Activated T-cell treated with anti-CD3 and anti-CD28 coated beads, Interleukin-2, amount 50 U/mL, for 72 hours (primary cell): ENCODE results near the gene ZBTB43. TPM values are rescaled to one million over a fixed set of nuclear protein-coding genes. Genes with fewer than 3 reads are reported as not detected.
A peak's percentile ranks its signal among the peaks of the same experiment; 100 is the strongest.
"Not testable (repeated sequence)": the region's sequence is repeated elsewhere in the genome, so short reads cannot be mapped to it uniquely, and the experiment has no call there.

Experiments used
- ATAC-seq, 2 donors: fragments of 150-1000 bp; cut with Tn5 transposase; replicated peaks in 1 of 2; 2 replicates each; pipeline ENCODE4 v1.10.0; 2021; ENCODE audit warnings: moderate library complexity in 2 of 2, mild to moderate bottlenecking in 1 of 2
- DNase-seq, 2 donors: peaks; one replicate each; pipeline ENCODE4 v3.0.0; 2021 to 2022; ENCODE audit warnings: mixed read lengths in 1 of 2
- H3K27ac Mint-ChIP-seq: one replicate; pipeline ENCODE4 v1.8.0; 2022; ENCODE audit warnings: mild to moderate bottlenecking, moderate library complexity, mixed read lengths
- H3K27me3 Mint-ChIP-seq: one replicate; pipeline ENCODE4 v1.8.0; 2022; ENCODE audit warnings: low read depth, mixed read lengths
- H3K36me3 Mint-ChIP-seq, 2 donors: one replicate each; pipeline ENCODE4 v1.8.0; 2022; ENCODE audit warnings: mixed read lengths in 2 of 2, mild to moderate bottlenecking in 1 of 2; ENCODE audit not compliant: insufficient read depth in 2 of 2
- H3K4me1 Mint-ChIP-seq: one replicate; pipeline ENCODE4 v1.8.0; 2022; ENCODE audit warnings: low read depth, mixed read lengths
- H3K4me3 Mint-ChIP-seq, 2 donors: one replicate each; pipeline ENCODE4 v1.8.0; 2022; ENCODE audit warnings: mild to moderate bottlenecking in 2 of 2, mixed read lengths in 2 of 2, moderate library complexity in 2 of 2
- H3K9me3 Mint-ChIP-seq, 2 donors: one replicate each; pipeline ENCODE4 v1.8.0; 2022; ENCODE audit warnings: mixed read lengths in 2 of 2
- total RNA-seq, 2 donors: library from RNA; stranded (reverse); gene quantifications; one replicate each; pipeline ENCODE4 v1.2.3, GENCODE V29; 2022

ZBTB43 gene, protein sequence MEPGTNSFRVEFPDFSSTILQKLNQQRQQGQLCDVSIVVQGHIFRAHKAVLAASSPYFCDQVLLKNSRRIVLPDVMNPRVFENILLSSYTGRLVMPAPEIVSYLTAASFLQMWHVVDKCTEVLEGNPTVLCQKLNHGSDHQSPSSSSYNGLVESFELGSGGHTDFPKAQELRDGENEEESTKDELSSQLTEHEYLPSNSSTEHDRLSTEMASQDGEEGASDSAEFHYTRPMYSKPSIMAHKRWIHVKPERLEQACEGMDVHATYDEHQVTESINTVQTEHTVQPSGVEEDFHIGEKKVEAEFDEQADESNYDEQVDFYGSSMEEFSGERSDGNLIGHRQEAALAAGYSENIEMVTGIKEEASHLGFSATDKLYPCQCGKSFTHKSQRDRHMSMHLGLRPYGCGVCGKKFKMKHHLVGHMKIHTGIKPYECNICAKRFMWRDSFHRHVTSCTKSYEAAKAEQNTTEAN
- 10 to 100 TPM; 30.2 to 66.2 TPM for total RNA-seq

DNA sequence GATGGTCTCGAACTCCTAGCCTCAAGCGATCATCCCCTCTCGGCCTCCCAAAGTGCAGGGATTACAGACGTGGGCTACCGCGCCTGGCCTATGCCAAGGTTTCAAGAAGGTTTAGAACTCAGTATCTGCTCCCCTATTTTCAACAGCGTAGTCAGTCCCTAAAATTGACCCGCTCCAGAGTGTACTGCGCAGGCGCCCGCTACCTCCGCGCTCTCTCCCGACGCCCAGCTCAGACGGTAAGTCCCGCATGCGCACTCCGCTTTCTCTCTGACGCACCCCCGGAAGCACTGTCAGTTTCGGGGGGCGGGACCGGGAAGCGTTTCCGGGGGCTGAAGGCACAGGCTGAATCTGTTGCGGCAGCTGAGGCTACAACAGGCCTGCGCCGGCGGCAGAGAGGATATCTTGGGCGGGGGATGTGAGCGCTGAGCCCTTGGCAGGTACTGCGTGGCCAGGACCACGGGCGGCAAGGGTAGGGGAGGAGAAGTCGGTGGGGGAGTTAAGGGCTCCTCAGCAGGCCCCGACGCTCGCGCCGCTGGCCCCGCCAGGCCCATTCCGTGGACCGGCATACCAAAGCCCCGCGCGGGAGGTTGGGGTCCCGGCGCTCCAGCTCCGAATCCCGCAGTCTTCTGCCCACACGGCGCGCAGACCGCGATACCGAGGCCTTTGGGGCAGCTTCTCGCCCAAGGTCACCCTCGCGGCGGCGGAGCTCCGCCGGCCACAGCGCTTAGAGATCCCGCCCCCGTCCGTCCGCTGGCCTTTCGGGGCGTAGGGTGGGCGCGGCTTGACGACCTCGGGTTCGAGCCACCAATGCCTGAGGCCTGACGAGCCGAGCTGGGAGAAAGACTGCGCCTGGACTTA is at the start of gene ZBTB43:
ZBTB43 (plus strand) TSS at position 345 of the 858 bp plus-strand sequence. CDS start 27,470 bp downstream, outside the sequence.
- peak within 1 kb of the TSS; percentile 87 for H3K27ac Mint-ChIP-seq
- H3K36me3 Mint-ChIP-seq = peaks cover 6 to 7% of the 10 kb centered on the region in 2 donors
- ATAC-seq = peak; percentile 82 to 83
- peaks cover 0 to 3% of the 10 kb centered on the region in 2 donors for H3K9me3 Mint-ChIP-seq
- no peaks in the 10 kb centered on the region for H3K27me3 Mint-ChIP-seq
- peak within 1 kb of the TSS; percentile 83 to 89 for H3K4me3 Mint-ChIP-seq
- H3K4me1 Mint-ChIP-seq = peaks cover 32% of the 10 kb centered on the region
- DNase-seq = peak; percentile 99

DNA sequence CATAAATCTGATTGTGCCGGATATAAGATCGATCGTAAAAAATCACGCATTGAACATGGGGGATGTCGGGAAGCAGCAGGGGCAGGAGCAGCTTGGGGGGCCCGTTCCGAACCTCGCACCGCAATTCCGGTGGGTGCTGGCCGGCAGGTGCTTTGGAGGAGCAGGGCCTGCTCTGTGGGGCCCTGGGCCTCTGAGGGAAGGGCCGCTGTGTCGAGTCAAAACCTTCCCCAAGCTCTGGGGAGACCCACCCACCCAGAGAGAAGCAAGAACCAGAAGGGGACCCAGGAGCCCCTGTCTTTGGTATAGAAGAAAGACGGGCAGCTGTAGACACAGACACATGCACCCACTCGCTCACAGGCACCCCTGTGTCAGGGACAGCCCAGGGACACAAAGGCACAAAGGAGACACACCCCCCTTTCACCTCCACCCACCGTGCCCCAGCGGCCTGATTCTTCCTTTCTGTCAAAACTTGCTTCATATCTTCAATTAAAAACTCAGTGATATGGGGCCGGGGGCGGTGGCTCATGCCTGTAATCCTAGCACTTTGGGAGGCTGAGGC is 49.4 kb upstream of the ZBTB43 start:
- no peaks in the 10 kb centered on the region for H3K9me3 Mint-ChIP-seq
- no peak overlapping the region for H3K4me3 Mint-ChIP-seq
- ATAC-seq = no peak
- DNase-seq = no peak
- no peaks in the 10 kb centered on the region for H3K36me3 Mint-ChIP-seq
- peaks cover 6% of the 10 kb centered on the region for H3K27me3 Mint-ChIP-seq
- H3K4me1 Mint-ChIP-seq = no peaks in the 10 kb centered on the region
- H3K27ac Mint-ChIP-seq = no peak overlapping the region

DNA sequence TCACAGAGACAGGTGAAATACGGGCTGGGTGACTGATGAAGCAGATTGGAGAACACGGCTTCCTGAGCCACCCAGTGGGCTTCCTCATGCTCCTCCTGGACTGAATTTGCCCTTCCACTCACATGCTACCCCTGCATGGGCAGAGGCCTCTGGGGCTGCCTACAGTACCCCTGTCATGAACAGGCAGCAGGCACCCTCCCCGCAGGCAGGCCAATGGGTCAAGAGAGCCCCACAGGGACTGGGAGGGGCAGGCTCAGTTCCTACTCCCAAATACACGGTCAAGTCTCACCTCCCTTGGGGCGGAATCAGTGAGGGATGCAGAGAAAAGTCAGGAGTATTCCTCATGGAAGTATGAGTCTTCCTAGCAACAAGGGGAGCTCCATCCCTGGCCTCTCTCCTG is 48.6 kb upstream of the ZBTB43 start:
- Mint-ChIP-seq H3K4me3 (no peak overlapping the region), H3K27ac (no peak overlapping the region), H3K9me3 (no peaks in the 10 kb centered on the region), H3K4me1 (no peaks in the 10 kb centered on the region), H3K27me3 (no peaks in the 10 kb centered on the region), H3K36me3 (no peaks in the 10 kb centered on the region)
- no peak for DNase-seq
- no peak for ATAC-seq

DNA sequence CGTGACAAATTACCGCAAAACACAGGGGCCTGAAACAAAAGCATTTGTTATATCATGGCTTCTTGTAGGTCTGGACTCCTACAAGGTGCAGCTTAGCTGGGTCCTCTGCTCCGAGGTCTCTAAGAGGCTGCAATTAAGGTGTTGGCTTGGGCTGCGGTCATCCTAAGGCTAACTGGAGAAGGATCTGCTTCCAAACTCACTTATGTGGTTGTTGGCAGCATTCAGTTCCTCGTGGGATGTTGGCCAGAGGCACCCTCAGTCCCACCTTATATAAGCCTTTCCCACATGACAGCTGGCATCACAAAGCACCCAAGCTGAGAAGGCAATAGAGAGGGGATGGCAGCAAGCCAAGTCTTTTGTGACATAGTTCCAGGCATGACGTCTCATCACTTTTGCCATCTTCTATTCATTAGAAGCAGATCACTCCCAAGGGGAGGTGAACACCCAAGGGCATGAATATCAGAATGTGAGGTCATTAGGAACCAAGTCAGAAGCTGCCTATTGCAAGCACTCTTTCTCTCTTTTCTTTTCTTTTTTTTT is 47.9 kb upstream of the ZBTB43 start:
- Mint-ChIP-seq H3K9me3 (no peaks in the 10 kb centered on the region), H3K36me3 (no peaks in the 10 kb centered on the region), H3K4me1 (no peaks in the 10 kb centered on the region), H3K4me3 (no peak overlapping the region), H3K27ac (no peak overlapping the region), H3K27me3 (no peaks in the 10 kb centered on the region)
- no peak for ATAC-seq
- DNase-seq = no peak

DNA sequence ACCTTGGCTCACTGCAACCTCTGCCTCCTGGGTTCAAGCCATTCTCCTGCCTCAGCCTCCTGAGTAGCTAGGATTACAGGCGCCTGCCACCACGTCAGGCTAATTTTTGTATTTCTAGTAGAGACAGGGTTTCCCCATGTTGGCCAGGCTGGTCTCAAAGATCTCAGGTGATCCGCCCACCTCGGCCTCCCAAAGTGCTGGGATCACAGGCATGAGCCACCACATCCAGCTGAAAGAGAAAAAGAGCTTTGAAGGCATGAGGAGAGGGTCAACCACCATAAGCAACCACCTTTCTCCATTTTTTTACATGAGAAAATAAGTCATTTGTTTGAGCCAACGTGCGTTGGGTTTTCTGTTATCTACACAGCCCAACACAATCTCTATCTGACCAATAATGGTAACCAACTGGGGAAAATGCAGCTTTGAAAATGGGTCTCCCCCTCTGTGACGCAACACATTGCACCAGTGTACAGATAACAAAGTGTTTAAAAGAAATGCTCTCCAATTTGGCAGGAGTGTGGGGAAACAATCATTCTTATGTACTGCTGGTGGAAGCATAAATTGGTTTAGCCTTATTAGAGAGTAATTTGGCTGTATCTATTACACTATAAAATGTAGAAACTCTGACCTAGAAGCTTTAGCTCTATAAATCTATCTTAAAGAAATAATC is 45.8 kb upstream of the ZBTB43 start:
- Mint-ChIP-seq H3K4me3 (no peak overlapping the region), H3K27ac (no peak overlapping the region), H3K9me3 (no peaks in the 10 kb centered on the region), H3K4me1 (no peaks in the 10 kb centered on the region), H3K36me3 (no peaks in the 10 kb centered on the region), H3K27me3 (no peaks in the 10 kb centered on the region)
- no peak for DNase-seq
- ATAC-seq = no peak

DNA sequence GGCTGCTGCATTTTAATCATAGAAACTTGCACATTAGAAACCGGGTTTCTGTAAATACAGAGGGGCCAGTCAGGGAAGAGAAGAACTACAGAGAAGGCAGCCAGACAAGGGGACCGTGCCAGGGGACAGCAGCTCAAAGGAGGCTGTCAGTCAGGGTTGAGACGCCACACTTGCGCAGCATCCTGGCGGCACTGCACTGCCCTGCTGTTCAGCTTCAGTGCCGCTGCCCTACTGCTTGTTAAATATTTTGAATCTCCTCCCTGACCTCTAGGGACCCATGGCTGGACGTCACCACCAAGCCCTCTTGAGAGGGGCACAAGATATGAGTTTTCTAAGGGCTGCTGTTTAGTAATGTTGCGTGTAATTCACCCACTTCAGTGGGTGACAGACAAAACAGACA is 43.6 kb upstream of the ZBTB43 start:
- no peaks in the 10 kb centered on the region for H3K9me3 Mint-ChIP-seq
- H3K4me3 Mint-ChIP-seq = no peak overlapping the region
- no peaks in the 10 kb centered on the region for H3K4me1 Mint-ChIP-seq
- DNase-seq (no peak), ATAC-seq (no peak)
- H3K27ac Mint-ChIP-seq = no peak overlapping the region
- H3K27me3 Mint-ChIP-seq = no peaks in the 10 kb centered on the region
- H3K36me3 Mint-ChIP-seq = no peaks in the 10 kb centered on the region

DNA sequence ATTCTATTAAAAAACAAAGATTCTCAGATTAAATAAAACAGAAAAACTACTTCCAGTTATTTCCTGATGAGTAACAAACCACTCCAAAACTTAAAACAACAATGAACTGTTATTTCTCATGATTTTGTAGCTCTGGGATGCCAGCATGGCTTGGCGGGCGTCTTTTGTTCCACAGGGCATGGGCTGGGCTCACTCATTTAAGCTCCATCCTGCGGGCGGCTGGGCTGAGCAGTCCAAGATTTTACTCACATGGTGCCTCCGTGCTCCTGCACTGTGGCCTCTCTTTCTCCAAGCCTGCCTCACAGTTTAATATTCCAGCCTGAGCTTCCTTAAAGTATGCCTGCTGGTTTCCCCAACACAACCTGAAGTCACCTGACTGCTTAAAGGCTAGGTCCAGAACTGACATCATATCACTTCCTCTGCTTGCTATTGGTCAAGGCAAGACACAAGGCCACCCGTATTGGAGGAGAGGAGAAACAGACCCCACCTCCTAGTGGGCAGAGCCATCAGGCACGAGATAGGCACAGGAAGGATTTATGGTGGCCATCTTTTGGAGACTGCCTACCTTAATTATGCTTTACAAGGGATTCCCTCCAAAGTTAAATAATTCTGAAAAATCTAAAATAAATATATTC is 41.6 kb upstream of the ZBTB43 start:
- no peaks in the 10 kb centered on the region for H3K9me3 Mint-ChIP-seq
- DNase-seq (no peak), ATAC-seq (no peak)

DNA sequence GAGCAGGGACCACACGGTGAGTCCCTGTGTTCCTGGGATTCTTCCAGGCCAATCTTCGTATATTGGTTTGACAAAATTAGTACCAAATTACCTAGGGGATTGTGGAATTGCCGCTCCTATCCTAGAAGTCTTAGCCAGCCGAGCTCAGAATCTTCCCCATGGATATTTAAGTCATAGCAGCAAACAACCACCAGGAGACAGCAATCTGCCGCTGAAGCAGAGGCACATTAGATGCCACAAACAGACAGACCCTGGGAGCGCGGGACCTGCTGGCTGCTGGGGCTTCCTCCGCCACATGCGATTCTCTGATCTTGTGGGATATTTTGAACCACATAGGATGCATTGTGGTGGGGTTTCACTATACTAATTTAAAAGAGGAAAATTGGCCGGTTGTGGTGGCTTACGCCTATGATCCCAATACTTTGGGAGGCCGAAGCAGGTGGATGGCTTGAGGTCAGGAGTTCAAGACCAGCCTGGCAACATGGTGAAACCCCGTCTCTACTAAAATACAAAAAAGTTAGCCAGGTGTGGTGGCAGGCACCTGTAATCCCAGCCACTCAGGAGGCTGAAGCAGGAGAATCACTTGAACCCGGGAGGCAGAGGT is 31.7 kb upstream of the ZBTB43 start:
- no peak for ATAC-seq

More for the DNA sequence above, 41.6 kb upstream of the ZBTB43 start:
- Mint-ChIP-seq H3K4me3 (no peak overlapping the region), H3K4me1 (no peaks in the 10 kb centered on the region), H3K27ac (no peak overlapping the region), H3K27me3 (no peaks in the 10 kb centered on the region), H3K36me3 (no peaks in the 10 kb centered on the region)

DNA sequence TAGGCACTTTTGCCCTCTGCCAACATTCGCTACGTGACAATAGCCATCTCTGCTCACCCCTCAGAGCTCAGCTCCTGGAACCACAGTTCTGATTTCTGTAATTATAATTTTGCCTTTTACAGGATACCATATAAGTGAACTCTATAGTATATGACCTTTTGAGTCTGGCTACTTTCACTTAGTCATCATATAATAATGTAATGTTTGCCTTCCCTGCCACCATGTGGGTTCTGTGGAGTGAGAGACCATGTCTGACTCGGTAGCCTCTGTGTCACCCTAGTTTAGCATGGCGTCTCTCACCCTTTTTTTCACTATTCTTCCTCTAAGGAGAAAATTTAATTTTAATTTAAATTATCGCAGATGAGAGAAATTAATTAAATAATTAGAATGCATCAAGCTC is 28.9 kb upstream of the ZBTB43 start:
- H3K27me3 Mint-ChIP-seq = peaks cover 38% of the 10 kb centered on the region
- H3K4me3 Mint-ChIP-seq = no peak overlapping the region
- H3K27ac Mint-ChIP-seq = no peak overlapping the region
- no peaks in the 10 kb centered on the region for H3K4me1 Mint-ChIP-seq
- H3K9me3 Mint-ChIP-seq = no peaks in the 10 kb centered on the region
- no peaks in the 10 kb centered on the region for H3K36me3 Mint-ChIP-seq
- DNase-seq = no peak
- no peak for ATAC-seq

More for the DNA sequence above, 31.7 kb upstream of the ZBTB43 start:
- peak in 1 of 2 donors; percentile 9 for DNase-seq
- H3K27ac Mint-ChIP-seq = no peak overlapping the region
- H3K9me3 Mint-ChIP-seq = no peaks in the 10 kb centered on the region
- peaks cover 25% of the 10 kb centered on the region for H3K27me3 Mint-ChIP-seq
- no peaks in the 10 kb centered on the region for H3K36me3 Mint-ChIP-seq
- H3K4me1 Mint-ChIP-seq = no peaks in the 10 kb centered on the region
- H3K4me3 Mint-ChIP-seq = no peak overlapping the region

DNA sequence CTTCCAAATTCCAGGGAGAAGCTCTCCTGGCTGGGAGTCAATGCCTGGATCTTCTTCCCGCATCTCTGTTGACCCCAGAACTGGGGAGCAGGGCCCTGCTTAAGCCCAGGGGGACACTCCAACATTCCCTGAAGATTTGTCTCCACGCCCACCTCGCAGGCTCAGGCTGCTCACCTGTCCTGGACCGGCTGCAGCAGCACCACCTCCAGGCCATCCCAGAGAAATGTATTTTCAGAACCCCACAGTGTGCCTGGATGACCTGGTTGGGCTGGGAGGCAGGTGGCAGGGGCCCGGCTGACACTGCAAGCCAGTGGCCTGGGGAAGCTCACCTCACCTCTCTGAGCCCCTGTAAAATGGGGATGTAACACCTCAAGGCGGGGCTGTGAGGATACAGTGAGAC is 27.1 kb upstream of the ZBTB43 start:
- no peak for ATAC-seq
- H3K9me3 Mint-ChIP-seq = no peaks in the 10 kb centered on the region
- H3K36me3 Mint-ChIP-seq = no peaks in the 10 kb centered on the region
- no peak overlapping the region for H3K27ac Mint-ChIP-seq
- peaks cover 6% of the 10 kb centered on the region for H3K4me1 Mint-ChIP-seq
- peaks cover 50% of the 10 kb centered on the region for H3K27me3 Mint-ChIP-seq
- no peak overlapping the region for H3K4me3 Mint-ChIP-seq
- no peak for DNase-seq

DNA sequence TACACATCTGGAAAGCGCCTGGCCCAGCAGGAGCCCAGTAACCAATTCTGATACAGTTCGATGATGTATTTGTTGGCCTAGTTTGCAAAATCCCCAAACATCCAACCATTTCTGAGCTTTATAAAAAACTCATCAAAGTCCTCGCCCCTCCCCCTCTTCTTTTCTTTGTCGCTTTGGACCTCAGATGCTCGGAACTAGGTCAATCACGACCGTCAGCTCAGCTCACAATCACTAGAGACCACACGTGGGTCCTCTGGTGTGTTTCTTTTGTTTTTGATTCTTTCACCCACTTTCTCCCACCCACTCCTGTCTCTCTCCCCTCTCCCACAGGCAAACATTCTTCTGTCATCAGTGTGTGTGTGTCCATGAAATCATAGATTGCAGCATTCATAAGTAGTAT is 26.7 kb upstream of the ZBTB43 start:
- Mint-ChIP-seq H3K4me3 (no peak overlapping the region), H3K36me3 (no peaks in the 10 kb centered on the region), H3K27me3 (peaks cover 50% of the 10 kb centered on the region), H3K27ac (no peak overlapping the region), H3K9me3 (no peaks in the 10 kb centered on the region), H3K4me1 (peaks cover 6% of the 10 kb centered on the region)
- DNase-seq = no peak
- ATAC-seq = no peak

DNA sequence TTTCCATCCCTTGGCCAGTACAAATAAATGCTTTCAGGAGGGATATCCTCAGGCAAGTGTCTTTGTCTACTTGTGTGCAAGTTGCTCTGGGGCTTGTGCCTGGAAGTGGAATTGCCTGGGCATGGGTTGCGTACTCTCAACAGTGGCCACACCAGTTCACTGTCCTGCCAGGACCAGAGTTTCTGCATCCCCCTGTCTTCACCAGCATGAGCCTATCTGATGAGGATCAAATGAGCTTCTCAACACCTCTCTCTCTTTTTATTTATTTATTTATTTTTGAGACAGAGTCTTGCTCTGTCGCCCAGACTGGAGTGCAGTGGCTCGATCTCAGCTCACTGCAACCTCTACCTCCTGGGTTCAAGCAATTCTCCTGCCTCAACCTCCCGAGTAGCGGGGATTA is 26.1 kb upstream of the ZBTB43 start:
- ATAC-seq, H3K27ac Mint-ChIP-seq, H3K36me3 Mint-ChIP-seq, H3K4me3 Mint-ChIP-seq, DNase-seq, H3K4me1 Mint-ChIP-seq, H3K9me3 Mint-ChIP-seq: not testable (repeated sequence)
- H3K27me3 Mint-ChIP-seq = peaks cover 46% of the 10 kb centered on the region
